HG03025 (cell line): Measurements from ENCODE around the gene SOX6.
"Not testable (repeated sequence)": the region's sequence is repeated elsewhere in the genome, so short reads cannot be mapped to it uniquely, and the experiment has no call there.

Experiments used
- ATAC-seq: cut with Tn5 transposase; IDR thresholded peaks from one replicate; pipeline ENCODE4 v1.9.1; 2021; ENCODE audit warnings: mild to moderate bottlenecking, moderate library complexity; ENCODE audit not compliant: unreplicated experiment, low FRiP score

The SOX6 gene

GRCh38 chr11:16158426-16158994 is 197.8 kb downstream of the SOX6 start:
- no peak for ATAC-seq

GRCh38 chr11:16157327-16157726 is 199.0 kb downstream of the SOX6 start:
- no peak for ATAC-seq

DNA sequence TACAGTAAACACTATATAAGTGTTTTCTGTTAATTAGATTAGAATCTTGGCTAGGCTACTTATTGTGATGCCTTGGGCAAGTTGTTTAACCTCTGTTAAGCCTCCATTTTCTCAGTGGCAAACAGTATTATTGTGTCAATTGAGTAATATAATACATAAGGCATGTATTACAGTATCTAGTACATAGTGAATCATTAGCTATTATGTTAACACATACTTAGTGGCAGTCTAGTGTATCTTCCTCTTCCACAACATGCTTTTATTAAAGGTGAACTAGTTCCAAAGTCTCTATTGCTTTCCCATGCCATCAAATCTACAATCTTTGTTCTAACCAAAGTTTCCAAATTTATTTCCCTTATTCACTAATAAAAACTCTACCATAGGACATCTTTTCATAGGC is 200.9 kb downstream of the SOX6 start:
- ATAC-seq: no peak

- ATAC-seq: no peak
These were observed 201.5 kb downstream of the SOX6 start for GRCh38 chr11:16154715-16155396.

DNA sequence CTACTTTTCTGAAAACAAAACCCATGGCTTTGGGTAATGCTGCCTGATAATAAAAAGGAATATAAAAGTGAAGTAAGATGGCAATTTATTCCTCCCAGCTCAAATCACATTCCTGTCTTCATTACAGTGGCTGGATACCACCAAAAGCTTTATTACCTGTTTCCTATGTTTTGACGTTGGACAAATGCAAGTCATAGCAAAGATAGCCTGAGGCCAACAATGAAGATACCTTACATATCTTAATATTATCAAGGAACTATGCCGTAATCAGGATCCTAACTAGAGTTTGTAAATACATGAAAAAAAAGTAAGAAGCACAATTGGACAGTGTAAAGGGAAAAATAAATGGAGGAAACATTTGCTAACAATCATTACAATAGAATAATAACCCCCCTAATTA is 202.4 kb downstream of the SOX6 start:
- ATAC-seq: no peak

GRCh38 chr11:16151138-16151537 is 205.2 kb downstream of the SOX6 start:
- ATAC-seq: no peak

DNA sequence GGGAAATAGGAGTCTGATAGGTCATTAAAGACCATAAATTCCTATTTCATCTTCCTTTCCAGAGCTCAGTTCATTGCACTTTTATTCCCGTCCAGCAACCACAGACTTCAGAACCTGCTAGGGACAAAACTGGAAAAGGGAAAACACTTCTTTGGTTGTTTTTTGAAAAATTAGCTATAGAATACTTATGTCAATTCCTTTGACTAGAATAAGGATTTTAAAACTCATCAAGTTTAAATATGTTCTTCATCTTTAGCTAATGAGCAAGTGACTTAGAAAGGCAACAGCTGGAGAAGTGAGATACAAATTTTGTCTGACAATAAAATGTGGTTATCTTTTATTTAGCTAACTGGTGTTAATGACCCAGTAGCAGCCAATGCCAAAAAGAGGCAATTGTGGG is 206.9 kb downstream of the SOX6 start:
- no peak for ATAC-seq

GRCh38 chr11:16148301-16148931 is 207.9 kb downstream of the SOX6 start:
- no peak for ATAC-seq

- not testable (repeated sequence) for ATAC-seq
These were observed 209.4 kb downstream of the SOX6 start for GRCh38 chr11:16146980-16147379.

GRCh38 chr11:16141614-16142013 is 214.7 kb downstream of the SOX6 start:
- ATAC-seq: not testable (repeated sequence)

- not testable (repeated sequence) for ATAC-seq
These were observed 215.2 kb downstream of the SOX6 start for GRCh38 chr11:16141162-16141561.

DNA sequence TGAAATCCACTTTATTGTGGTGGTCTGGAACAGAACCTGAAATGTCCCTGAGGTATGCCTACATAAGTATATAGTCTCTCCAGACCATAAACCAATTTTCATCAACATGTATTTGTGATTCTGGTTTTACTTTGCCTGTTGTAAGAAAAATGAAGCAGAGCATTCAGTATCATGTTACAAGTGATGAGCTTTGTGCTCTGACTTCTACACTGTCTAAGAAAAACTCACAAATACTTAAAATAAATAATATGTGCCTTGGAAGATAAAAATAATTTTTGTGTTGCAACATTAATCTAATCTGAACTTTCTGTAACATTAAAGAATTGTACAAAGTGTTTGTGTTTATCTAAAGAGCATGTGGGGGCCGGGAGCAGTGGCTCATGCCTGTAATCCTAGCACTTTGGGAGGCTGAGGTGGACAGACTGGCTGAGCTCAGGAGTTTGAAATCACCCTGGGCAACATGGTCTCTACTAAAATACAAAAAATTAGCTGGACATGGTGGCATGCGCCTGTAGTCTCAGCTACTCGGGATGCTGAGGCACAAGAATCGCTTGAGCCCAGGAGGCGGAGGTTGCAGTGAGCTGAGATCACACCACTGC is 219.5 kb downstream of the SOX6 start:
- ATAC-seq: no peak

DNA sequence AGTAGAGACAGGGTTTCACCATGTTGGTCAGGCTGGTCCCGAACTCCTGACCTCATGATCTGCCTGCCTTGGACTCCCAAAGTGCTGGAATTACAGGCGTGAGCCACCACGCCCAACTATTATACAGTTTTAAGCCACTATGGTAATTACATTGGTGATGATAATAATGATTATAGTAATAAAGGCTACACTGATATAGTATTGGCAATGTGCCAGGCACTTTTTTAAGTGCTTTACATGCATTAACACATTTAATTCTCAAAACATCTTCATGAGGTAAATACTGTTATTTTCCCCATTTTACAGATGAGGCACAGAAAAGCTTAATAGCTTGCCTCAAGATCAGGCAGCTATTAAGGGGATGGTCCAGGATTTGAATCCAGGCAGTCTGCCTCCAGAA is 222.5 kb downstream of the SOX6 start:
- ATAC-seq: no peak

GRCh38 chr11:16127732-16128131 is 228.6 kb downstream of the SOX6 start:
- ATAC-seq: no peak

GRCh38 chr11:16126362-16126761 is 230.0 kb downstream of the SOX6 start:
- ATAC-seq: no peak

GRCh38 chr11:16125796-16126195 is 230.6 kb downstream of the SOX6 start:
- no peak for ATAC-seq

GRCh38 chr11:16124390-16124789 is 232.0 kb downstream of the SOX6 start:
- ATAC-seq: no peak

GRCh38 chr11:16121853-16122252 is 234.5 kb downstream of the SOX6 start:
- ATAC-seq: no peak

DNA sequence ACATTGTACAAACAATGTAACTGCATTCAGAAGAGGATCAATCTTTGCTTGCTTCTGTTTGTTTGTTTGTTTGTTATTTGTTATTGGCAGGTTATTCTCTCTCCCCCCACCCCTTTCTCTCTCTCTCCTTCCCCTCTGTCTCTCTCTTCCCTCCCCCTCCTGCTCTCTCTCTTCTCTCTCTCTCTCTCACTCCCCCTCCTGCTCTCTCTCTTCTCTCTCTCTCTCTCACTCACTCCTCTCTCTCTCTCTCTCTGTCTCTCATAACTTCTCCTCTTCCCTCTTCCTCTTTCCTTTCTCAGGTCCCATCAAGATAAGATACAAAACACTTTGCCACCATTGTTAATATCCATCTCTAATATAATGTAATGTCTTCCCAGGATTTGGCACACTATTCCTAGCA is 236.3 kb downstream of the SOX6 start:
- ATAC-seq: no peak

GRCh38 chr11:16117989-16118756 is 238.2 kb downstream of the SOX6 start:
- no peak for ATAC-seq
